IMR-90 (cell line): ENCODE measurements around the gene DYRK2. TPM values are rescaled to one million over a fixed set of nuclear protein-coding genes. Genes with fewer than 3 reads are reported as not detected.

Experiments used
- ATAC-seq: fragments of 200-7000 bp; cut with Tn5 transposase; 2 replicates; pipeline ENCODE4 v1.9.1; 2020; ENCODE audit warnings: low read depth, mild to moderate bottlenecking, moderate library complexity
- BruUV-seq: library from RNA; stranded (reverse); fragments of 400-500 nt; replicated peaks from 2 replicates; lab custom pipeline; 2021; lab: Mats Ljungman, UMichigan
- CTCF ChIA-PET: fragments of 300-600 bp; formaldehyde crosslinking; extraction: SDS; loops from one replicate; lab custom pipeline; 2021; ENCODE audit warnings: antibody characterized with exemption; lab: Yijun Ruan, JAX
- POLR2A ChIA-PET: fragments of 300-600 bp; sonication (Branson Sonifier 250); formaldehyde crosslinking; loops from one replicate; lab custom pipeline; 2022; ENCODE audit warnings: antibody characterized with exemption; ENCODE audit not compliant: unreplicated experiment; lab: Charles Lee
- DNase-seq: peaks from one replicate; pipeline ENCODE4 v3.0.0; 2013
- H2AFZ ChIP-seq: replicated peaks from 2 replicates; pipeline ENCODE3; 2013; ENCODE audit warnings: low read length, mild to moderate bottlenecking; ENCODE audit not compliant: poor library complexity
- H2AK5ac ChIP-seq: 2 replicates; pipeline ENCODE4 v1.6.1; 2013; ENCODE audit warnings: low read depth, low read length, inconsistent platforms
- H2AK9ac ChIP-seq: replicated peaks from 2 replicates; pipeline ENCODE3; 2013; ENCODE audit warnings: mild to moderate bottlenecking, low read depth, low read length, moderate library complexity; ENCODE audit not compliant: poor library complexity
- H2BK120ac ChIP-seq: 2 replicates; pipeline ENCODE4 v1.6.1; 2013; ENCODE audit warnings: low read depth, low read length, inconsistent platforms
- H2BK15ac ChIP-seq: 3 replicates; pipeline ENCODE4 v1.6.1; 2013; ENCODE audit warnings: low read depth, low read length, inconsistent platforms
- H2BK20ac ChIP-seq: 2 replicates; pipeline ENCODE4 v1.6.1; 2013; ENCODE audit warnings: low read depth, mild to moderate bottlenecking, inconsistent platforms, low read length, moderate library complexity
- H2BK5ac ChIP-seq: 2 replicates; pipeline ENCODE4 v1.6.1; 2013; ENCODE audit warnings: mild to moderate bottlenecking, low read depth, low read length, inconsistent platforms; ENCODE audit not compliant: poor library complexity, severe bottlenecking
- H3K14ac ChIP-seq: replicated peaks from 2 replicates; pipeline ENCODE4 v1.6.1; 2013; ENCODE audit warnings: low read depth, low read length, inconsistent platforms
- H3K18ac ChIP-seq: 2 replicates; pipeline ENCODE4 v1.6.1; 2013; ENCODE audit warnings: low read depth, low read length, control low read depth
- H3K23ac ChIP-seq: 2 replicates; pipeline ENCODE4 v1.6.1; 2013; ENCODE audit warnings: low read depth, low read length, inconsistent platforms
- H3K27ac ChIP-seq: 2 replicates; pipeline ENCODE4 v1.5.1; 2013; ENCODE audit warnings: mild to moderate bottlenecking, control low read depth, low read length; ENCODE audit not compliant: insufficient read depth
- H3K27me3 ChIP-seq: 2 replicates; pipeline ENCODE4 v1.6.1; 2013; ENCODE audit warnings: low read length; ENCODE audit not compliant: control insufficient read depth, insufficient read depth
- H3K36me3 ChIP-seq: 2 replicates; pipeline ENCODE4 v1.6.1; 2013; ENCODE audit warnings: low read length, mixed read lengths; ENCODE audit not compliant: control insufficient read depth, insufficient read depth
- H3K4ac ChIP-seq: 2 replicates; pipeline ENCODE4 v1.6.1; 2013; ENCODE audit warnings: low read depth, low read length, inconsistent platforms
- H3K4me1 ChIP-seq: 2 replicates; pipeline ENCODE4 v1.6.1; 2013; ENCODE audit warnings: low read length, mixed read lengths; ENCODE audit not compliant: control insufficient read depth, insufficient read depth
- H3K4me2 ChIP-seq: 2 replicates; pipeline ENCODE4 v1.6.1; 2013; ENCODE audit warnings: low read depth, mild to moderate bottlenecking, control low read depth, low read length, moderate library complexity
- H3K4me3 ChIP-seq: 2 replicates; pipeline ENCODE4 v1.5.1; 2013; ENCODE audit warnings: low read depth, mild to moderate bottlenecking, control low read depth, low read length, moderate library complexity; ENCODE audit not compliant: insufficient read depth
- H3K56ac ChIP-seq: 2 replicates; pipeline ENCODE4 v1.6.1; 2013; ENCODE audit warnings: low read length, inconsistent platforms; ENCODE audit not compliant: insufficient read depth; ENCODE audit errors: extremely low read depth
- H3K79me1 ChIP-seq, 2 experiments: 2 replicates each; pipeline ENCODE4 v1.6.1; 2013; ENCODE audit warnings: low read length in 2 of 2, inconsistent platforms in 1 of 2, low read depth in 1 of 2
- H3K9ac ChIP-seq: 2 replicates; pipeline ENCODE4 v1.6.1; 2013; ENCODE audit warnings: low read depth, low read length, control low read depth
- H3K9me1 ChIP-seq: 2 replicates; pipeline ENCODE4 v1.6.1; 2013; ENCODE audit warnings: low read length, inconsistent platforms; ENCODE audit not compliant: insufficient read depth
- H3K9me3 ChIP-seq: 2 replicates; pipeline ENCODE4 v1.6.1; 2013; ENCODE audit warnings: low read length; ENCODE audit not compliant: control insufficient read depth, insufficient read depth
- H4K20me1 ChIP-seq: 2 replicates; pipeline ENCODE4 v1.6.1; 2013; ENCODE audit warnings: low read length, inconsistent platforms; ENCODE audit not compliant: insufficient read depth
- H4K5ac ChIP-seq: 2 replicates; pipeline ENCODE4 v1.6.1; 2013; ENCODE audit warnings: mild to moderate bottlenecking, low read depth, low read length, control low read depth
- H4K8ac ChIP-seq, 2 experiments: 2 replicates each; pipeline ENCODE4 v1.6.1; 2013; ENCODE audit warnings: low read depth in 2 of 2, low read length in 2 of 2, control low read depth in 1 of 2, inconsistent platforms in 1 of 2
- H4K91ac ChIP-seq: 2 replicates; pipeline ENCODE4 v1.6.1; 2013; ENCODE audit warnings: low read depth, low read length, inconsistent platforms; ENCODE audit not compliant: insufficient read depth
- BHLHE40 ChIP-seq: fragments of 150-350 bp; IDR thresholded peaks from 2 replicates; pipeline ENCODE4 v1.6.1; 2016; ENCODE audit warnings: mild to moderate bottlenecking, low read depth, low read length
- CEBPB ChIP-seq: IDR thresholded peaks from 2 replicates; pipeline ENCODE4 v1.6.1; 2012; ENCODE audit warnings: low read depth, low read length, improper control_type of control experiment
- CHD1 ChIP-seq: IDR thresholded peaks from 2 replicates; pipeline ENCODE4 v1.6.1; 2012; ENCODE audit warnings: low read depth, low read length, improper control_type of control experiment
- CTCF ChIP-seq: conservative IDR thresholded peaks from 2 replicates; pipeline ENCODE4 v1.5.1; 2012; ENCODE audit warnings: mild to moderate bottlenecking, low read depth, low read length, improper control_type of control experiment
- FOS ChIP-seq: fragments of 150-350 bp; IDR thresholded peaks from 2 replicates; pipeline ENCODE4 v1.6.1; 2016; ENCODE audit warnings: low read depth, low read length
- MAFK ChIP-seq: IDR thresholded peaks from 2 replicates; pipeline ENCODE4 v1.6.1; 2012; ENCODE audit warnings: low read depth, low read length, improper control_type of control experiment
- MAZ ChIP-seq: IDR thresholded peaks from 2 replicates; pipeline ENCODE4 v1.6.1; 2012; ENCODE audit warnings: low read depth, mild to moderate bottlenecking, low read length, improper control_type of control experiment, moderate library complexity, borderline replicate concordance
- MXI1 ChIP-seq: IDR thresholded peaks from 2 replicates; pipeline ENCODE4 v1.6.1; 2012; ENCODE audit warnings: low read depth, mild to moderate bottlenecking, low read length, moderate library complexity, borderline replicate concordance
- NFE2L2 ChIP-seq: fragments of 150-350 bp; IDR thresholded peaks from 2 replicates; pipeline ENCODE4 v1.6.1; 2016; ENCODE audit warnings: low read depth, mild to moderate bottlenecking, low read length
- POLR2A ChIP-seq: IDR thresholded peaks from 2 replicates; pipeline ENCODE4 v1.6.1; 2012; ENCODE audit warnings: mild to moderate bottlenecking, low read depth, low read length
- RAD21 ChIP-seq: IDR thresholded peaks from 2 replicates; pipeline ENCODE4 v1.6.1; 2012; ENCODE audit warnings: low read length, improper control_type of control experiment
- RCOR1 ChIP-seq: IDR thresholded peaks from 2 replicates; pipeline ENCODE4 v1.6.1; 2012; ENCODE audit warnings: mild to moderate bottlenecking, low read length, improper control_type of control experiment; ENCODE audit not compliant: insufficient replicate concordance
- RFX5 ChIP-seq: IDR thresholded peaks from 2 replicates; pipeline ENCODE4 v1.8.0; 2012; ENCODE audit warnings: low read depth, mild to moderate bottlenecking, low read length, moderate library complexity
- SMC3 ChIP-seq: fragments of 150-350 bp; IDR thresholded peaks from 2 replicates; pipeline ENCODE4 v1.6.1; 2016; ENCODE audit warnings: low read depth, mild to moderate bottlenecking, antibody characterized with exemption, low read length, moderate library complexity
- WGBS, 2 experiments: methylation state at CpG; one replicate each; pipeline versions ENCODE4 v1.1.5 to v1.1.7; 2013; ENCODE audit warnings: missing lambda C conversion rate in 2 of 2; ENCODE audit not compliant: insufficient read length in 1 of 2; ENCODE audit errors: extremely low coverage in 2 of 2; 5-methylcytosine and 5-hydroxymethylcytosine counted together
- dilution Hi-C: fragments of 300-500 bp; cut with HindIII; formaldehyde crosslinking; loops from one replicate; pipeline ENCODE4 v1.14.3; 2018; ENCODE audit warnings: low sequenced_read_pairs; ENCODE audit not compliant: unreplicated experiment
- in situ Hi-C: fragments of 300-500 bp; cut with MboI; formaldehyde crosslinking; loops from 3 replicates; pipeline ENCODE4 v1.14.3; 2019; ENCODE audit warnings: low sequenced_read_pairs, inconsistent platforms, mixed read lengths
- intact Hi-C: fragments of 100-400 bp; cut with micrococcal nuclease; formaldehyde crosslinking; loops from 2 replicates; pipeline ENCODE4 v1.10.0; 2022
- polyA plus RNA-seq, 3 experiments: library from polyadenylated mRNA; depleted of rRNA; stranded (reverse); fragments of >200 nt; gene quantifications; 2 replicates each; pipeline ENCODE4 v1.2.3, GENCODE V29; 2012; ENCODE audit warnings: low replicate concordance in 1 of 3
- total RNA-seq: library from RNA; depleted of rRNA; stranded (reverse); fragments of >200 nt; gene quantifications from 2 replicates; pipeline ENCODE4 v1.2.3, GENCODE V29; 2012
- TF ChIP-seq, protein P1 (sequence below): fragments of 150-350 bp; IDR thresholded peaks from 2 replicates; pipeline ENCODE4 v1.6.1; 2016; ENCODE audit warnings: low read depth, mild to moderate bottlenecking, low read length, moderate library complexity, borderline replicate concordance
- TF ChIP-seq, protein P2 (sequence below): fragments of 150-350 bp; IDR thresholded peaks from 2 replicates; pipeline ENCODE4 v1.6.1; 2017; ENCODE audit warnings: mild to moderate bottlenecking, antibody characterized with exemption, low read length, low read depth

The DYRK2 gene
- total and polyA plus RNA-seq, 2 of the 4 experiments (the other 2 are of a cell fraction), result 16.3 to 23.1 TPM

DNA sequence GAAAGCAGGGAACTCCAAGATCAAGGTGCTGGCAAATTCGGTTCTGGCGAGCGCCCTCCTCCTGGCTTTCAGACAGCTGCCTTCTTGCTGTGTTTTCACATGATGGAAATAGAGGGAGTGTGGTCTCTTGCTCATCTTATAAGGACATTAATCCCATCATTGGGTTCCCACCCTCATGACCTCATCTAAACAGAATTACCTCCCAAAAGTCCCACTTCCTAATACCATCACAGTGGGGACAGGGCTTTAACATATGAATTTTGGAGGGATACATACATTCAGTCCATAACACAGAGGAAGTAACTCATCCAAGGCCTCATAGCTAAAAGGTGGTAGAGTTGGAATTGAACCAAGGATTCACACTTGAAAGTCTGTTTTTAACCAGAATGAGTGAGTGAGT lies 28.6 kb downstream of the DYRK2 start:
- ChIA-PET CTCF (no interaction called here), POLR2A (no interaction called here)
- no peak overlapping the region for H3K56ac ChIP-seq
- H3K14ac ChIP-seq, result no peak overlapping the region
- H4K20me1 ChIP-seq, result no peaks in the 10 kb centered on the region
- H2BK15ac ChIP-seq, result no peak overlapping the region
- H2BK5ac ChIP-seq, result no peak overlapping the region
- H3K27ac ChIP-seq, result no peak overlapping the region
- H3K9me3 ChIP-seq, result peaks cover 6% of the 10 kb centered on the region
- no peaks in the 10 kb centered on the region for H3K27me3 ChIP-seq
- H3K4me3 ChIP-seq, result no peak overlapping the region
- H2BK20ac ChIP-seq, result no peak overlapping the region
- no peak overlapping the region for H3K9ac ChIP-seq
- H4K91ac ChIP-seq, result no peak overlapping the region
- H3K4me1 ChIP-seq, result peaks cover 6% of the 10 kb centered on the region
- H3K36me3 ChIP-seq, result no peaks in the 10 kb centered on the region
- no peak for ATAC-seq
- peaks cover 0 to 8% of the 10 kb centered on the region in 2 experiments; a peak in 2 of 4 replicates for H3K79me1 ChIP-seq
- WGBS, 2 experiments, result no CpG with 5 or more reads among the region's 3 CpGs
- no peak overlapping the region for H4K5ac ChIP-seq
- no peak overlapping the region for H2AFZ ChIP-seq
- no TSS peak for BruUV-seq
- dilution Hi-C loops, result no loop called here
- H3K9me1 ChIP-seq, result 0 out of 2 replicates have a peak, but pooled peaks cover 2% of the 10 kb centered on the region
- no peak overlapping the region for H2AK5ac ChIP-seq
- no peak overlapping the region for H3K4ac ChIP-seq
- 0 out of 2 replicates have a peak overlapping the region, but pooled peaks have one; percentile 17 for H2BK120ac ChIP-seq
- in situ Hi-C loops, result no loop called here
- no peak overlapping the region for H3K4me2 ChIP-seq
- intact Hi-C loops, result no loop called here
- H4K8ac ChIP-seq, result no peak overlapping the region
- TF ChIP-seq RAD21 (no peak), CEBPB (no peak), CTCF (no peak), RFX5 (no peak), NFE2L2 (no peak), MAFK (no peak), MXI1 (no peak), CHD1 (no peak), POLR2A (no peak), MAZ (no peak), BHLHE40 (no peak), FOS (no peak), RCOR1 (no peak), SMC3 (no peak)
- TF ChIP-seq, protein P1, sequence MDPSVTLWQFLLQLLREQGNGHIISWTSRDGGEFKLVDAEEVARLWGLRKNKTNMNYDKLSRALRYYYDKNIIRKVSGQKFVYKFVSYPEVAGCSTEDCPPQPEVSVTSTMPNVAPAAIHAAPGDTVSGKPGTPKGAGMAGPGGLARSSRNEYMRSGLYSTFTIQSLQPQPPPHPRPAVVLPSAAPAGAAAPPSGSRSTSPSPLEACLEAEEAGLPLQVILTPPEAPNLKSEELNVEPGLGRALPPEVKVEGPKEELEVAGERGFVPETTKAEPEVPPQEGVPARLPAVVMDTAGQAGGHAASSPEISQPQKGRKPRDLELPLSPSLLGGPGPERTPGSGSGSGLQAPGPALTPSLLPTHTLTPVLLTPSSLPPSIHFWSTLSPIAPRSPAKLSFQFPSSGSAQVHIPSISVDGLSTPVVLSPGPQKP, result no peak
- TF ChIP-seq, protein P2, sequence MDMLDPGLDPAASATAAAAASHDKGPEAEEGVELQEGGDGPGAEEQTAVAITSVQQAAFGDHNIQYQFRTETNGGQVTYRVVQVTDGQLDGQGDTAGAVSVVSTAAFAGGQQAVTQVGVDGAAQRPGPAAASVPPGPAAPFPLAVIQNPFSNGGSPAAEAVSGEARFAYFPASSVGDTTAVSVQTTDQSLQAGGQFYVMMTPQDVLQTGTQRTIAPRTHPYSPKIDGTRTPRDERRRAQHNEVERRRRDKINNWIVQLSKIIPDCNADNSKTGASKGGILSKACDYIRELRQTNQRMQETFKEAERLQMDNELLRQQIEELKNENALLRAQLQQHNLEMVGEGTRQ, result no peak
- no peak overlapping the region for H3K23ac ChIP-seq
- no peak overlapping the region for H3K18ac ChIP-seq
- DNase-seq, result peak; percentile 27
- H2AK9ac ChIP-seq, result no peak overlapping the region
